Measurements from ENCODE around the gene HHLA2.
"Not testable (repeated sequence)": the region's sequence is repeated elsewhere in the genome, so short reads cannot be mapped to it uniquely, and the experiment has no call there.

HHLA2 gene

GRCh38 chr3:108296239-108296638, at the start of gene HHLA2:
HHLA2 (plus strand) TSS chr3:108296548; CDS start chr3:108351814, 55,266 bp downstream.
- no peak for DNase-seq (ENCODE audit: low read depth)

GRCh38 chr3:108250626-108251025, 45.7 kb upstream of the HHLA2 start:
- no peak for DNase-seq (ENCODE audit: low read depth)

- DNase-seq (ENCODE audit: low read depth) = no peak
Observed at GRCh38 chr3:108251265-108251664, 45.1 kb upstream of the HHLA2 start.

- no peak for DNase-seq (ENCODE audit: low read depth)
Observed at GRCh38 chr3:108251844-108252243, 44.5 kb upstream of the HHLA2 start.

GRCh38 chr3:108255131-108255530, 41.2 kb upstream of the HHLA2 start:
- no peak for DNase-seq (ENCODE audit: low read depth)

- DNase-seq (ENCODE audit: low read depth) = not testable (repeated sequence)
Observed at GRCh38 chr3:108264534-108265298, 31.6 kb upstream of the HHLA2 start.

GRCh38 chr3:108268235-108268634, 28.1 kb upstream of the HHLA2 start:
- not testable (repeated sequence) for DNase-seq (ENCODE audit: low read depth)

GRCh38 chr3:108271626-108272025, 24.7 kb upstream of the HHLA2 start:
- no peak for DNase-seq (ENCODE audit: low read depth)

- not testable (repeated sequence) for DNase-seq (ENCODE audit: low read depth)
Observed at GRCh38 chr3:108279066-108279465, 17.3 kb upstream of the HHLA2 start.

- DNase-seq (ENCODE audit: low read depth) = no peak
Observed at GRCh38 chr3:108280476-108280875, 15.9 kb upstream of the HHLA2 start.

GRCh38 chr3:108281670-108282069, 14.7 kb upstream of the HHLA2 start:
- no peak for DNase-seq (ENCODE audit: low read depth)

GRCh38 chr3:108283006-108283405, 13.3 kb upstream of the HHLA2 start:
- no peak for DNase-seq (ENCODE audit: low read depth)

GRCh38 chr3:108283989-108284388, 12.4 kb upstream of the HHLA2 start:
- no peak for DNase-seq (ENCODE audit: low read depth)

- no peak for DNase-seq (ENCODE audit: low read depth)
Observed at GRCh38 chr3:108285176-108285575, 11.2 kb upstream of the HHLA2 start.

- no peak for DNase-seq (ENCODE audit: low read depth)
Observed at GRCh38 chr3:108287146-108287545, 9.2 kb upstream of the HHLA2 start.

GRCh38 chr3:108288193-108288592, 8.2 kb upstream of the HHLA2 start:
- not testable (repeated sequence) for DNase-seq (ENCODE audit: low read depth)

- DNase-seq (ENCODE audit: low read depth) = no peak
Observed at GRCh38 chr3:108289159-108289558, 7.2 kb upstream of the HHLA2 start.

- DNase-seq (ENCODE audit: low read depth) = no peak
Observed at GRCh38 chr3:108292450-108292849, 3.9 kb upstream of the HHLA2 start.

GRCh38 chr3:108292905-108293328, 3.4 kb upstream of the HHLA2 start:
- no peak for DNase-seq (ENCODE audit: low read depth)

- no peak for DNase-seq (ENCODE audit: low read depth)
Observed at GRCh38 chr3:108293858-108294257, 2.5 kb upstream of the HHLA2 start.

- no peak for DNase-seq (ENCODE audit: low read depth)
Observed at GRCh38 chr3:108295421-108296175, 750 bp upstream of the HHLA2 start.

GRCh38 chr3:108297647-108298046, 1.3 kb downstream of the HHLA2 start:
- no peak for DNase-seq (ENCODE audit: low read depth)

- DNase-seq (ENCODE audit: low read depth) = no peak
Observed at GRCh38 chr3:108298056-108298455, 1.7 kb downstream of the HHLA2 start.
